Neural progenitor cell (in vitro differentiated cells): ENCODE results near the gene DLEU7. TPM values are rescaled to one million over a fixed set of nuclear protein-coding genes. Genes with fewer than 3 reads are reported as not detected.

Experiments
- DNase-seq: peaks from one replicate; pipeline ENCODE4 v3.0.0-alpha.2; 2016; ENCODE audit warnings: low spot score
- H2AFZ ChIP-seq: fragments of 200-600 bp; sonication (generic); replicated peaks from 2 replicates; pipeline ENCODE4 v1.6.1; 2016; ENCODE audit warnings: antibody characterized with exemption
- H3F3A ChIP-seq: fragments of 200-600 bp; sonication (generic); 2 replicates; pipeline ENCODE4 v1.6.1; 2016; ENCODE audit warnings: antibody characterized with exemption, low read depth
- H3K27ac ChIP-seq: fragments of 200-600 bp; sonication (generic); 2 replicates; pipeline ENCODE4 v1.5.1; 2016; ENCODE audit warnings: mild to moderate bottlenecking
- H3K27me3 ChIP-seq: fragments of 200-600 bp; sonication (generic); 2 replicates; pipeline ENCODE4 v1.6.1; 2016; ENCODE audit warnings: mild to moderate bottlenecking, moderate library complexity
- H3K36me3 ChIP-seq: fragments of 200-600 bp; sonication (generic); 2 replicates; pipeline ENCODE4 v1.5.1; 2016
- H3K4me1 ChIP-seq: fragments of 200-600 bp; sonication (generic); 2 replicates; pipeline ENCODE4 v1.6.1; 2016; ENCODE audit warnings: mixed run types
- H3K4me2 ChIP-seq: fragments of 200-600 bp; sonication (generic); 2 replicates; pipeline ENCODE4 v1.6.1; 2016
- H3K4me3 ChIP-seq: fragments of 200-600 bp; sonication (generic); 2 replicates; pipeline ENCODE4 v1.5.1; 2016
- H3K79me2 ChIP-seq: fragments of 200-600 bp; sonication (generic); 2 replicates; pipeline ENCODE4 v1.6.1; 2016; ENCODE audit warnings: low read depth
- H3K9ac ChIP-seq: fragments of 200-600 bp; sonication (generic); 2 replicates; pipeline ENCODE4 v1.6.1; 2016
- H3K9me3 ChIP-seq: fragments of 200-600 bp; sonication (generic); 2 replicates; pipeline ENCODE4 v1.5.1; 2016; ENCODE audit warnings: low read depth
- H4K20me1 ChIP-seq: fragments of 200-600 bp; sonication (generic); 2 replicates; pipeline ENCODE4 v1.6.1; 2016; ENCODE audit warnings: low read depth
- H3K27ac Mint-ChIP-seq: 3 replicates; pipeline ENCODE4 v1.8.0; 2021; ENCODE audit warnings: mixed read lengths
- H3K27me3 Mint-ChIP-seq: 2 replicates; pipeline ENCODE4 v1.8.0; 2022; ENCODE audit warnings: low read depth, mild to moderate bottlenecking, inconsistent platforms, moderate library complexity, mixed read lengths; ENCODE audit not compliant: insufficient read depth
- H3K36me3 Mint-ChIP-seq: 3 replicates; pipeline ENCODE4 v1.8.0; 2021; ENCODE audit warnings: mixed read lengths
- H3K4me1 Mint-ChIP-seq: 3 replicates; pipeline ENCODE4 v1.8.0; 2021; ENCODE audit warnings: mixed read lengths
- H3K4me3 Mint-ChIP-seq: 3 replicates; pipeline ENCODE4 v1.8.0; 2021; ENCODE audit warnings: mild to moderate bottlenecking, moderate library complexity, mixed read lengths
- H3K9me3 Mint-ChIP-seq: 3 replicates; pipeline ENCODE4 v1.8.0; 2020; ENCODE audit warnings: mixed read lengths
- EZH2 ChIP-seq: fragments of 200-600 bp; sonication (generic); IDR thresholded peaks from 2 replicates; pipeline ENCODE4 v1.6.1; 2017; ENCODE audit warnings: antibody characterized with exemption, mild to moderate bottlenecking, moderate library complexity
- EZH2phosphoT487 ChIP-seq: fragments of 200-600 bp; sonication (generic); IDR thresholded peaks from 2 replicates; pipeline ENCODE4 v1.6.1; 2017; ENCODE audit warnings: antibody characterized with exemption
- total RNA-seq: library from RNA; depleted of rRNA; stranded (reverse); fragments of >200 nt; gene quantifications from 2 replicates; pipeline ENCODE4 v1.2.3, GENCODE V29; 2015; ENCODE audit warnings: low replicate concordance
- TF ChIP-seq, protein P1 (sequence below): fragments of 200-600 bp; sonication (generic); IDR thresholded peaks from 2 replicates; pipeline ENCODE4 v1.5.1; 2017; ENCODE audit warnings: antibody characterized with exemption, mild to moderate bottlenecking

DLEU7 gene
- total RNA-seq, 1 donor from 2014 or later = not detected

DNA sequence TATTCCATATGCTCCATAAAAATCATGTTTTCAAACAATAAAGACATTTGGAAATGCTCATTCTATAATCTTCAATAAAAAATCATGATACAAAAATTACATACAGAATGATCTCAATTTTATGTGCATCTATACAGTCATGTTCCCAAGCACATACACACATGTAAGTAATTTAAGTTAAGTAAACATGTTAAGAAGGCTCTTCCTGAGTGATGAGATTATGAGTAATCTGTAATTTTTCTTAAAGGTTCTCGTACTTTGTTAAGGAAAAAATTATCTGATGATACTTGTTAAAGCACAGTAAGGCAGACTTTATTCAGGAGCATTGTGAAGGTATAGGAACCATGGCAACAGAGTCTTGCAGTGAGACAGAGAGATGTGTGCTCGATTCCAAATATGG is 30.0 kb upstream of the DLEU7 start:
- no peak overlapping the region for H3K4me3 ChIP-seq
- Mint-ChIP-seq H3K4me3 (no peak overlapping the region), H3K9me3 (peaks cover 3% of the 10 kb centered on the region), H3K4me1 (peaks cover 6% of the 10 kb centered on the region), H3K27me3 (no peaks in the 10 kb centered on the region), H3K27ac (peak overlapping the region; percentile 91), H3K36me3 (no peaks in the 10 kb centered on the region)
- H3K9me3 ChIP-seq = no peaks in the 10 kb centered on the region
- H3F3A ChIP-seq = no peaks in the 10 kb centered on the region
- TF ChIP-seq, protein P1, sequence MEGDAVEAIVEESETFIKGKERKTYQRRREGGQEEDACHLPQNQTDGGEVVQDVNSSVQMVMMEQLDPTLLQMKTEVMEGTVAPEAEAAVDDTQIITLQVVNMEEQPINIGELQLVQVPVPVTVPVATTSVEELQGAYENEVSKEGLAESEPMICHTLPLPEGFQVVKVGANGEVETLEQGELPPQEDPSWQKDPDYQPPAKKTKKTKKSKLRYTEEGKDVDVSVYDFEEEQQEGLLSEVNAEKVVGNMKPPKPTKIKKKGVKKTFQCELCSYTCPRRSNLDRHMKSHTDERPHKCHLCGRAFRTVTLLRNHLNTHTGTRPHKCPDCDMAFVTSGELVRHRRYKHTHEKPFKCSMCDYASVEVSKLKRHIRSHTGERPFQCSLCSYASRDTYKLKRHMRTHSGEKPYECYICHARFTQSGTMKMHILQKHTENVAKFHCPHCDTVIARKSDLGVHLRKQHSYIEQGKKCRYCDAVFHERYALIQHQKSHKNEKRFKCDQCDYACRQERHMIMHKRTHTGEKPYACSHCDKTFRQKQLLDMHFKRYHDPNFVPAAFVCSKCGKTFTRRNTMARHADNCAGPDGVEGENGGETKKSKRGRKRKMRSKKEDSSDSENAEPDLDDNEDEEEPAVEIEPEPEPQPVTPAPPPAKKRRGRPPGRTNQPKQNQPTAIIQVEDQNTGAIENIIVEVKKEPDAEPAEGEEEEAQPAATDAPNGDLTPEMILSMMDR = no peak
- TF ChIP-seq EZH2 = no peak
- TF ChIP-seq EZH2phosphoT487 = no peak
- no peaks in the 10 kb centered on the region for H3K36me3 ChIP-seq
- no peak for DNase-seq
- H4K20me1 ChIP-seq = no peaks in the 10 kb centered on the region
- no peak overlapping the region for H3K9ac ChIP-seq
- no peaks in the 10 kb centered on the region for H3K79me2 ChIP-seq
- no peak overlapping the region for H3K27ac ChIP-seq
- H2AFZ ChIP-seq = no peak overlapping the region
- no peak overlapping the region for H3K4me2 ChIP-seq
- no peaks in the 10 kb centered on the region for H3K27me3 ChIP-seq
- no peaks in the 10 kb centered on the region for H3K4me1 ChIP-seq

GRCh38 chr13:50871405-50871804 is 27.9 kb upstream of the DLEU7 start:
- H3K4me3 Mint-ChIP-seq = no peak overlapping the region
- no peaks in the 10 kb centered on the region for H3K27me3 Mint-ChIP-seq
- Histone ChIP-seq H3K9ac (no peak overlapping the region), H3K36me3 (no peaks in the 10 kb centered on the region), H3F3A (no peaks in the 10 kb centered on the region), H3K4me2 (no peak overlapping the region), H4K20me1 (no peaks in the 10 kb centered on the region), H3K4me1 (peaks cover 6% of the 10 kb centered on the region), H3K27ac (no peak overlapping the region), H2AFZ (no peak overlapping the region), H3K4me3 (no peak overlapping the region), H3K79me2 (no peaks in the 10 kb centered on the region), H3K9me3 (no peaks in the 10 kb centered on the region), H3K27me3 (no peaks in the 10 kb centered on the region)
- TF ChIP-seq, protein P1 = no peak
- TF ChIP-seq EZH2phosphoT487 (no peak), EZH2 (no peak)
- no peaks in the 10 kb centered on the region for H3K36me3 Mint-ChIP-seq
- DNase-seq = no peak
- H3K4me1 Mint-ChIP-seq = peaks cover 15% of the 10 kb centered on the region
- peaks cover 3% of the 10 kb centered on the region for H3K9me3 Mint-ChIP-seq
- no peak overlapping the region for H3K27ac Mint-ChIP-seq

GRCh38 chr13:50867637-50867945 is 24.1 kb upstream of the DLEU7 start:
- no peak overlapping the region for H3K27ac Mint-ChIP-seq

More at GRCh38 chr13:50867637-50867945, 24.1 kb upstream of the DLEU7 start:
- DNase-seq = peak; percentile 17
- H4K20me1 ChIP-seq = no peaks in the 10 kb centered on the region
- H3K4me2 ChIP-seq = no peak overlapping the region
- no peak overlapping the region for H3K27ac ChIP-seq
- H3K4me3 Mint-ChIP-seq = no peak overlapping the region
- H3K27me3 Mint-ChIP-seq = no peaks in the 10 kb centered on the region
- H3K27me3 ChIP-seq = no peaks in the 10 kb centered on the region
- peaks cover 6% of the 10 kb centered on the region for H3K4me1 ChIP-seq
- no peak overlapping the region for H3K9ac ChIP-seq
- H3K79me2 ChIP-seq = no peaks in the 10 kb centered on the region
- no peaks in the 10 kb centered on the region for H3F3A ChIP-seq
- peaks cover under 1% of the 10 kb centered on the region for H3K9me3 ChIP-seq
- no peaks in the 10 kb centered on the region for H3K36me3 ChIP-seq
- H3K36me3 Mint-ChIP-seq = no peaks in the 10 kb centered on the region
- TF ChIP-seq EZH2 (no peak), EZH2phosphoT487 (no peak)
- TF ChIP-seq, protein P1 = no peak
- H3K4me1 Mint-ChIP-seq = peaks cover 9% of the 10 kb centered on the region
- peaks cover 7% of the 10 kb centered on the region for H3K9me3 Mint-ChIP-seq
- peak overlapping the region; percentile 32 for H2AFZ ChIP-seq
- H3K4me3 ChIP-seq = no peak overlapping the region
